Sigmoid colon (tissue), 4 donors: Measurements from ENCODE around the gene RAB3IL1.

Source experiments
- CTCF ChIP-seq, 4 experiments: fragments of 450-650 bp in 3 of 4; fragments of 200-600 bp in 1 of 4; IDR thresholded peaks; one replicate each; pipeline ENCODE4 v1.5.1; 2016 to 2019; ENCODE audit warnings: antibody characterized with exemption in 4 of 4, mild to moderate bottlenecking in 3 of 4, moderate library complexity in 2 of 4
- EP300 ChIP-seq, 4 donors: sonication (generic); formaldehyde crosslinking; IDR thresholded peaks; one replicate each; pipeline ENCODE4 v1.6.1; 2017; ENCODE audit warnings: antibody characterized with exemption in 4 of 4
- POLR2A ChIP-seq, 2 donors: fragments of 450-650 bp; IDR thresholded peaks; one replicate each; pipeline ENCODE4 v1.6.1; 2016; ENCODE audit warnings: antibody characterized with exemption in 2 of 2, mild to moderate bottlenecking in 2 of 2, moderate library complexity in 2 of 2

- TF ChIP-seq CTCF (IDR thresholded peaks at IDR 0.05) (no peak), POLR2A (IDR thresholded peaks at IDR 0.05) (no peak), EP300 (IDR thresholded peaks at IDR 0.05) (no peak)
These were observed 41.2 kb upstream of the RAB3IL1 start for GRCh38 chr11:61958590-61958989.
